Muscle layer of colon (tissue), 2 donors: ENCODE data around the gene ALPL.
A peak's percentile ranks its signal among the peaks of the same experiment; 100 is the strongest.
"Not testable (repeated sequence)": the region's sequence is repeated elsewhere in the genome, so short reads cannot be mapped to it uniquely, and the experiment has no call there.

ENCODE experiments used
- H3K27ac ChIP-seq: one replicate; pipeline ENCODE4 v1.7.0; 2013; ENCODE audit warnings: low read depth, mild to moderate bottlenecking, low read length, moderate library complexity
- H3K27me3 ChIP-seq, 2 donors: one replicate each; pipeline ENCODE4 v1.7.0; 2013; ENCODE audit warnings: low read length in 2 of 2, mild to moderate bottlenecking in 2 of 2; ENCODE audit not compliant: insufficient read depth in 2 of 2, control insufficient read depth in 1 of 2
- H3K36me3 ChIP-seq: one replicate; pipeline ENCODE4 v1.7.0; 2013; ENCODE audit warnings: mild to moderate bottlenecking, low read length; ENCODE audit not compliant: insufficient read depth
- H3K4me1 ChIP-seq: one replicate; pipeline ENCODE4 v1.7.0; 2013; ENCODE audit warnings: mild to moderate bottlenecking, low read length; ENCODE audit not compliant: insufficient read depth
- H3K4me3 ChIP-seq, 2 donors: one replicate each; pipeline ENCODE4 v1.7.0; 2013; ENCODE audit warnings: low read length in 2 of 2, low read depth in 1 of 2, mild to moderate bottlenecking in 1 of 2, moderate library complexity in 1 of 2
- H3K9ac ChIP-seq: one replicate; pipeline ENCODE4 v1.7.0; 2013; ENCODE audit warnings: low read length
- H3K9me3 ChIP-seq: one replicate; pipeline ENCODE4 v1.7.0; 2013; ENCODE audit warnings: mild to moderate bottlenecking, low read length
- donor health status: abdominal sarcoma.
- donor health status: Adenocarcinoma of cecum.

The ALPL gene

GRCh38 chr1:21509351-21510112 lies at the start of gene ALPL:
Gene ALPL, plus strand, starts transcription at chr1:21509423. Its CDS starts 44,659 bp downstream, at chr1:21554082.
- Histone ChIP-seq H3K27ac (no peak within 1 kb of the TSS), H3K9ac (no peak within 1 kb of the TSS)

GRCh38 chr1:21465127-21465526 lies 44.1 kb upstream of the ALPL start:
- H3K4me3 ChIP-seq, H3K36me3 ChIP-seq, H3K9ac ChIP-seq, H3K27ac ChIP-seq, H3K4me1 ChIP-seq, H3K9me3 ChIP-seq, H3K27me3 ChIP-seq: not testable (repeated sequence)

More at GRCh38 chr1:21509351-21510112, at the start of gene ALPL:
- Histone ChIP-seq H3K4me1 (peaks cover 3% of the 10 kb centered on the region), H3K36me3 (no peaks in the 10 kb centered on the region), H3K4me3 (peak within 1 kb of the TSS in 1 of 2 donors; percentile 38), H3K27me3 (peaks cover 11 to 42% of the 10 kb centered on the region in 2 donors), H3K9me3 (no peaks in the 10 kb centered on the region)

- not testable (repeated sequence) for H3K27me3 ChIP-seq, H3K4me3 ChIP-seq, H3K36me3 ChIP-seq, H3K9ac ChIP-seq, H3K27ac ChIP-seq, H3K9me3 ChIP-seq, H3K4me1 ChIP-seq
Observed at GRCh38 chr1:21467946-21468345, 41.3 kb upstream of the ALPL start.

GRCh38 chr1:21468599-21468998 lies 40.6 kb upstream of the ALPL start:
- H3K27me3 ChIP-seq = no peaks in the 10 kb centered on the region
- no peak overlapping the region for H3K9ac ChIP-seq
- no peak overlapping the region for H3K4me3 ChIP-seq
- H3K9me3 ChIP-seq = no peaks in the 10 kb centered on the region
- H3K36me3 ChIP-seq = peaks cover 5% of the 10 kb centered on the region
- no peaks in the 10 kb centered on the region for H3K4me1 ChIP-seq
- H3K27ac ChIP-seq = no peak overlapping the region

- Histone ChIP-seq H3K36me3 (peaks cover 10% of the 10 kb centered on the region), H3K9ac (no peak overlapping the region), H3K4me3 (no peak overlapping the region), H3K4me1 (no peaks in the 10 kb centered on the region), H3K27ac (no peak overlapping the region), H3K9me3 (no peaks in the 10 kb centered on the region), H3K27me3 (no peaks in the 10 kb centered on the region)
Observed at GRCh38 chr1:21469581-21469980, 39.6 kb upstream of the ALPL start.

GRCh38 chr1:21472861-21473260 lies 36.4 kb upstream of the ALPL start:
- H3K27ac ChIP-seq = no peak overlapping the region
- H3K36me3 ChIP-seq = peaks cover 14% of the 10 kb centered on the region
- H3K9me3 ChIP-seq = no peaks in the 10 kb centered on the region
- H3K9ac ChIP-seq = no peak overlapping the region
- no peaks in the 10 kb centered on the region for H3K27me3 ChIP-seq
- H3K4me3 ChIP-seq = no peak overlapping the region
- no peaks in the 10 kb centered on the region for H3K4me1 ChIP-seq

GRCh38 chr1:21478356-21478755 lies 30.9 kb upstream of the ALPL start:
- Histone ChIP-seq H3K4me1 (no peaks in the 10 kb centered on the region), H3K27ac (no peak overlapping the region), H3K9ac (no peak overlapping the region), H3K27me3 (no peaks in the 10 kb centered on the region), H3K9me3 (no peaks in the 10 kb centered on the region), H3K4me3 (no peak overlapping the region), H3K36me3 (peaks cover 21% of the 10 kb centered on the region)

- not testable (repeated sequence) for H3K4me1 ChIP-seq, H3K9ac ChIP-seq, H3K9me3 ChIP-seq, H3K4me3 ChIP-seq, H3K36me3 ChIP-seq, H3K27me3 ChIP-seq, H3K27ac ChIP-seq
Observed at GRCh38 chr1:21483881-21484280, 25.3 kb upstream of the ALPL start.

GRCh38 chr1:21489146-21489545 lies 20.1 kb upstream of the ALPL start:
- no peaks in the 10 kb centered on the region for H3K4me1 ChIP-seq

GRCh38 chr1:21490774-21491487 lies 18.3 kb upstream of the ALPL start:
- peaks cover 0 to 11% of the 10 kb centered on the region in 2 donors for H3K27me3 ChIP-seq
- H3K36me3 ChIP-seq = no peaks in the 10 kb centered on the region
- H3K4me3 ChIP-seq = no peak overlapping the region
- no peak overlapping the region for H3K27ac ChIP-seq
- no peak overlapping the region for H3K9ac ChIP-seq
- H3K4me1 ChIP-seq = no peaks in the 10 kb centered on the region
- no peaks in the 10 kb centered on the region for H3K9me3 ChIP-seq

More at GRCh38 chr1:21489146-21489545, 20.1 kb upstream of the ALPL start:
- Histone ChIP-seq H3K36me3 (no peaks in the 10 kb centered on the region), H3K9me3 (no peaks in the 10 kb centered on the region), H3K27ac (no peak overlapping the region), H3K9ac (no peak overlapping the region), H3K4me3 (no peak overlapping the region), H3K27me3 (peaks cover 0 to 11% of the 10 kb centered on the region in 2 donors)

GRCh38 chr1:21491488-21492355 lies 17.5 kb upstream of the ALPL start:
- no peaks in the 10 kb centered on the region for H3K36me3 ChIP-seq
- H3K4me3 ChIP-seq = no peak overlapping the region
- H3K4me1 ChIP-seq = no peaks in the 10 kb centered on the region
- no peak overlapping the region for H3K9ac ChIP-seq
- no peaks in the 10 kb centered on the region for H3K9me3 ChIP-seq
- H3K27me3 ChIP-seq = peaks cover 0 to 11% of the 10 kb centered on the region in 2 donors
- no peak overlapping the region for H3K27ac ChIP-seq
